KMS-11 (cell line): Measurements from ENCODE around the gene LRRN4.
A peak's percentile ranks its signal among the peaks of the same experiment; 100 is the strongest.

Experiments
- H2AFZ ChIP-seq: fragments of 200-600 bp; sonication (generic); 2 replicates; pipeline ENCODE4 v1.6.1; 2016; ENCODE audit warnings: antibody characterized with exemption, mixed run types, low read depth
- H3K27ac ChIP-seq: fragments of 200-600 bp; sonication (generic); 2 replicates; pipeline ENCODE4 v1.6.1; 2016; ENCODE audit warnings: mild to moderate bottlenecking, mixed run types
- H3K27me3 ChIP-seq: fragments of 200-600 bp; sonication (generic); 2 replicates; pipeline ENCODE4 v1.6.1; 2017; ENCODE audit warnings: mild to moderate bottlenecking, low read depth, mixed run types, moderate library complexity; ENCODE audit not compliant: insufficient read depth
- H3K36me3 ChIP-seq: fragments of 200-600 bp; sonication (generic); 2 replicates; pipeline ENCODE4 v1.6.1; 2017; ENCODE audit warnings: mild to moderate bottlenecking, mixed run types; ENCODE audit not compliant: insufficient read depth
- H3K4me1 ChIP-seq: fragments of 200-600 bp; sonication (generic); 2 replicates; pipeline ENCODE4 v1.6.1; 2016; ENCODE audit warnings: mild to moderate bottlenecking, low read depth, mixed run types; ENCODE audit not compliant: poor library complexity, severe bottlenecking
- H3K4me2 ChIP-seq: fragments of 200-600 bp; sonication (generic); 2 replicates; pipeline ENCODE4 v1.7.0; 2016; ENCODE audit warnings: mild to moderate bottlenecking, mixed run types
- H3K4me3 ChIP-seq: fragments of 200-600 bp; sonication (generic); IDR thresholded peaks from 2 replicates; pipeline ENCODE4 v1.6.1; 2017; ENCODE audit warnings: low read depth, low read length, mixed read lengths; ENCODE audit not compliant: insufficient read depth
- H3K79me2 ChIP-seq: fragments of 200-600 bp; sonication (generic); 2 replicates; pipeline ENCODE4 v1.6.1; 2016; ENCODE audit warnings: low read depth, mixed run types; ENCODE audit not compliant: insufficient read depth
- H3K9ac ChIP-seq: fragments of 200-600 bp; sonication (generic); 2 replicates; pipeline ENCODE4 v1.6.1; 2016; ENCODE audit warnings: mild to moderate bottlenecking, mixed run types
- H4K20me1 ChIP-seq: fragments of 200-600 bp; sonication (generic); 2 replicates; pipeline ENCODE4 v1.6.1; 2016; ENCODE audit warnings: mild to moderate bottlenecking, mixed run types; ENCODE audit not compliant: insufficient read depth
- TF ChIP-seq, protein P1 (sequence below): fragments of 200-600 bp; sonication (generic); conservative IDR thresholded peaks from 2 replicates; pipeline ENCODE4 v1.6.1; 2017; ENCODE audit warnings: low read depth, mild to moderate bottlenecking, antibody characterized with exemption, low read length, moderate library complexity, mixed read lengths

Gene LRRN4

DNA sequence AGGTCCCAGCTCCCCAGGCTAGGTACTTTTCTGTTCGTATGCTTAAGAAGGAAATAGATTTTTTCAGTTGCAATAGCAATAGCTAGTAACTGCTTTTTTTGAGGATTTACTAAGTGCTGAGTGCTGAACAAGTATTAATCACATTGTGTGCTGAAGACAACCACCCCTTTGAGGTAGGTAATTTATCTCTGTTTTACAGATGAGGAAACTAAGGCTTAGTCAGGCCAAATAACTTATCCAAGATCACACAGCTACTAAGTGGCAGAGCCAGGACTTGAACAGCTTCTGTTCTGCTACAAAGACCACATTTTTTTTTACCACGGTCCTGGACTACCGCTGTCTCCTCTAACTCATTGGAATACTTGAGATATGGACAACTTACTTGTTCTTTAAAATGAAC is 39.8 kb downstream of the LRRN4 start:
- Histone ChIP-seq H3K27ac (no peak overlapping the region), H3K4me2 (no peak overlapping the region), H2AFZ (no peak overlapping the region), H3K4me1 (no peaks in the 10 kb centered on the region), H3K27me3 (no peaks in the 10 kb centered on the region), H3K36me3 (no peaks in the 10 kb centered on the region), H3K4me3 (no peak overlapping the region), H3K9ac (no peak overlapping the region), H3K79me2 (peaks cover 21% of the 10 kb centered on the region; the same call in 1 of the 2 replicates), H4K20me1 (no peaks in the 10 kb centered on the region; the same call in 1 of the 2 replicates)
- TF ChIP-seq, protein P1, sequence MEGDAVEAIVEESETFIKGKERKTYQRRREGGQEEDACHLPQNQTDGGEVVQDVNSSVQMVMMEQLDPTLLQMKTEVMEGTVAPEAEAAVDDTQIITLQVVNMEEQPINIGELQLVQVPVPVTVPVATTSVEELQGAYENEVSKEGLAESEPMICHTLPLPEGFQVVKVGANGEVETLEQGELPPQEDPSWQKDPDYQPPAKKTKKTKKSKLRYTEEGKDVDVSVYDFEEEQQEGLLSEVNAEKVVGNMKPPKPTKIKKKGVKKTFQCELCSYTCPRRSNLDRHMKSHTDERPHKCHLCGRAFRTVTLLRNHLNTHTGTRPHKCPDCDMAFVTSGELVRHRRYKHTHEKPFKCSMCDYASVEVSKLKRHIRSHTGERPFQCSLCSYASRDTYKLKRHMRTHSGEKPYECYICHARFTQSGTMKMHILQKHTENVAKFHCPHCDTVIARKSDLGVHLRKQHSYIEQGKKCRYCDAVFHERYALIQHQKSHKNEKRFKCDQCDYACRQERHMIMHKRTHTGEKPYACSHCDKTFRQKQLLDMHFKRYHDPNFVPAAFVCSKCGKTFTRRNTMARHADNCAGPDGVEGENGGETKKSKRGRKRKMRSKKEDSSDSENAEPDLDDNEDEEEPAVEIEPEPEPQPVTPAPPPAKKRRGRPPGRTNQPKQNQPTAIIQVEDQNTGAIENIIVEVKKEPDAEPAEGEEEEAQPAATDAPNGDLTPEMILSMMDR, result no peak

DNA sequence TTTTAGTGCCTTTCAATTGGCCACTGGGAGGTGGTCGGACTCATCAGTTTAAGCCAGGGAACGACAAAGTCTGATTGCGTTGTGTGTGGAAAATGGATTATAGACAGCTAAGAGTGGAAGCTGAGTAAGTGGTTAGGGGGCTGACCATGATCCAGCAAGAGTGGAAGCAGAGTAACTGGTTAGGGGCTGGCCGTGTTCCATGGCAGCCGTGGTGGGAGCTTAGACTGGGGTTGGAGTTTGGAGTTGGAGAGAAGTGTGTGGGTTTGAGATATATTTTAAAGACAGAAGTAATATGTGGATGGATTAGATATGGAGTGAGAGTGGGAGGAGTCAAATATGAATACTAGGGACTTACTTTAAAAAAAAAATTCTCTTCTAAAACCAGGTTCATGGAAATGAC is 41.7 kb downstream of the LRRN4 start:
- Histone ChIP-seq H3K9ac (no peak overlapping the region), H3K36me3 (no peaks in the 10 kb centered on the region), H4K20me1 (no peaks in the 10 kb centered on the region), H3K27ac (no peak overlapping the region), H3K4me2 (no peak overlapping the region), H3K4me3 (no peak overlapping the region), H3K27me3 (no peaks in the 10 kb centered on the region), H3K4me1 (peaks cover 14% of the 10 kb centered on the region), H2AFZ (no peak overlapping the region), H3K79me2 (peaks cover 33% of the 10 kb centered on the region)
- TF ChIP-seq, protein P1, result no peak

DNA sequence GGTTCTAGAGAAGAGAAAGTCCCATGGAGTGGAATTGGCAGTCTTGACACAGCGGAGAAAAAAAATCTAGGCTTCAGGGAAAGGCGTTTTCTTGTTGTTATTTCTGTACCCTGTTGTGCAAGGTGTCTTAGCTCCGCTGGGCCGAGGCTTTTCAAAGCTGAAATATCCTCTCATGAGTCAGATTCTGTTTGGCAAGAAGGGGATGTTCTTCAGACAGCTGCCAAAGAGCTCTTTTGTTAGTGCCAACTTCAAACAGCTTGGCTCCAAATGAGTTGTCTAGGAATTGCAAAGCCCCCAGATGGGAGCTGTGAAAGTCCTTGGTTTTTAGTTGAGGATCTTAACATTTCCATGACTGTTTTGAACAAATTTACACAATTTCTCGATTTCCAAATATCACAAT is 45.6 kb downstream of the LRRN4 start:
- H3K4me1 ChIP-seq, result peaks cover 24% of the 10 kb centered on the region
- H3K4me2 ChIP-seq, result peak overlapping the region; percentile 85; the same call in 1 of the 2 replicates
- no peaks in the 10 kb centered on the region for H3K36me3 ChIP-seq
- TF ChIP-seq, protein P1, result no peak
- H2AFZ ChIP-seq, result no peak overlapping the region
- no peaks in the 10 kb centered on the region for H4K20me1 ChIP-seq
- H3K27me3 ChIP-seq, result no peaks in the 10 kb centered on the region
- no peak overlapping the region for H3K9ac ChIP-seq
- H3K27ac ChIP-seq, result no peak overlapping the region
- no peak overlapping the region for H3K4me3 ChIP-seq
- H3K79me2 ChIP-seq, result peaks cover 43% of the 10 kb centered on the region

DNA sequence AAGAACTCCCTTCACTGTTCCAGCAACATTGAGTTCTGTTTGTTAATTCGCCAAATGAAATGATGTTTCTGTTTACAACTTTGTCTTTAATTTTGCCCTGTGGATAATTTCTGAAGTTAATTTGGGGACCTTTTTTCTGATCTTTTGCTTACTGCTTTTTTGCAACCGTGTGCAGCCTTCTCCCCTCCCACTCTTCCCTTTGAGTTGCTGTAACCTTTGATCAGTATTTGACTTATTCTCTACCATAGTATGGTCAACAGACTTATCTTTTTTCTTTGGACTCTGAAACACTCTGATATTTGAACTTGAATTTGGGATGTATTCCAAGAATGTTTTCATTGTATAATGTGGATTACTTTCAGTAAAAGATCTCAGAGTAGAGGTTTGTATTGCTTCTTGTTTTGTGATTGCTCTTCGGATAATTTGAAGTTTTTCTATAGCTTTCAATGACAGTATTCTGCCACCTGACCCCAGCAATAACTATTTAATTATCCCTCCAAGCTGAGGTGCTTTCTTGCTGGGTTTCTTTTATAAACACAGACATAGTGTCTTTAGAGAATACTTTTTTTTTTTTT is 46.2 kb downstream of the LRRN4 start:
- H3K4me3 ChIP-seq, result no peak overlapping the region
- peaks cover 43% of the 10 kb centered on the region for H3K79me2 ChIP-seq
- no peaks in the 10 kb centered on the region for H3K27me3 ChIP-seq
- H3K36me3 ChIP-seq, result no peaks in the 10 kb centered on the region
- no peak overlapping the region for H2AFZ ChIP-seq
- H3K4me2 ChIP-seq, result peak overlapping the region; percentile 85
- peak overlapping the region; percentile 80; the same call in 1 of the 2 replicates for H3K9ac ChIP-seq
- H3K4me1 ChIP-seq, result peaks cover 24% of the 10 kb centered on the region
- TF ChIP-seq, protein P1, result no peak
- H4K20me1 ChIP-seq, result no peaks in the 10 kb centered on the region
- H3K27ac ChIP-seq, result no peak overlapping the region
